ENCODE measurements around the gene CTSD.

CTSD gene

GRCh38 chr11:1730059-1730629 lies 33.6 kb downstream of the CTSD start:
- TF ChIP-seq CTCF (conservative IDR thresholded peaks at IDR 0.05) = no peak

GRCh38 chr11:1729692-1730011 lies 34.1 kb downstream of the CTSD start:
- TF ChIP-seq CTCF (conservative IDR thresholded peaks at IDR 0.05) = no peak
- H3K27ac ChIP-seq = no peak overlapping the region

More at GRCh38 chr11:1730059-1730629, 33.6 kb downstream of the CTSD start:
- H3K27ac ChIP-seq = no peak overlapping the region

GRCh38 chr11:1728931-1729691 lies 34.6 kb downstream of the CTSD start:
- TF ChIP-seq CTCF (conservative IDR thresholded peaks at IDR 0.05) = no peak
- H3K27ac ChIP-seq = no peak overlapping the region

- no peak overlapping the region for H3K27ac ChIP-seq
- no peak for TF ChIP-seq CTCF (conservative IDR thresholded peaks at IDR 0.05)
Observed at GRCh38 chr11:1728301-1728700, 35.4 kb downstream of the CTSD start.

GRCh38 chr11:1727861-1728260 lies 35.9 kb downstream of the CTSD start:
- TF ChIP-seq CTCF (conservative IDR thresholded peaks at IDR 0.05) = no peak
- H3K27ac ChIP-seq = no peak overlapping the region

- TF ChIP-seq CTCF (conservative IDR thresholded peaks at IDR 0.05) = no peak
- H3K27ac ChIP-seq = no peak overlapping the region
Observed at GRCh38 chr11:1727096-1727690, 36.5 kb downstream of the CTSD start.

- H3K27ac ChIP-seq = no peak overlapping the region
- no peak for TF ChIP-seq CTCF (conservative IDR thresholded peaks at IDR 0.05)
Observed at GRCh38 chr11:1719781-1720180, 43.9 kb downstream of the CTSD start.
